T1000 (cell line): Measurements from ENCODE around the gene UPF3A.
"Not testable (repeated sequence)": the region's sequence is repeated elsewhere in the genome, so short reads cannot be mapped to it uniquely, and the experiment has no call there.

Experiments used
- DNase-seq: peaks from one replicate; lab custom pipeline; 2025; ENCODE audit warnings: mixed read lengths; lab: John Stamatoyannopoulos, UW

The UPF3A gene, protein sequence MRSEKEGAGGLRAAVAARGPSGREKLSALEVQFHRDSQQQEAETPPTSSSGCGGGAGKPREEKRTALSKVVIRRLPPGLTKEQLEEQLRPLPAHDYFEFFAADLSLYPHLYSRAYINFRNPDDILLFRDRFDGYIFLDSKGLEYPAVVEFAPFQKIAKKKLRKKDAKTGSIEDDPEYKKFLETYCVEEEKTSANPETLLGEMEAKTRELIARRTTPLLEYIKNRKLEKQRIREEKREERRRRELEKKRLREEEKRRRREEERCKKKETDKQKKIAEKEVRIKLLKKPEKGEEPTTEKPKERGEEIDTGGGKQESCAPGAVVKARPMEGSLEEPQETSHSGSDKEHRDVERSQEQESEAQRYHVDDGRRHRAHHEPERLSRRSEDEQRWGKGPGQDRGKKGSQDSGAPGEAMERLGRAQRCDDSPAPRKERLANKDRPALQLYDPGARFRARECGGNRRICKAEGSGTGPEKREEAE

DNA sequence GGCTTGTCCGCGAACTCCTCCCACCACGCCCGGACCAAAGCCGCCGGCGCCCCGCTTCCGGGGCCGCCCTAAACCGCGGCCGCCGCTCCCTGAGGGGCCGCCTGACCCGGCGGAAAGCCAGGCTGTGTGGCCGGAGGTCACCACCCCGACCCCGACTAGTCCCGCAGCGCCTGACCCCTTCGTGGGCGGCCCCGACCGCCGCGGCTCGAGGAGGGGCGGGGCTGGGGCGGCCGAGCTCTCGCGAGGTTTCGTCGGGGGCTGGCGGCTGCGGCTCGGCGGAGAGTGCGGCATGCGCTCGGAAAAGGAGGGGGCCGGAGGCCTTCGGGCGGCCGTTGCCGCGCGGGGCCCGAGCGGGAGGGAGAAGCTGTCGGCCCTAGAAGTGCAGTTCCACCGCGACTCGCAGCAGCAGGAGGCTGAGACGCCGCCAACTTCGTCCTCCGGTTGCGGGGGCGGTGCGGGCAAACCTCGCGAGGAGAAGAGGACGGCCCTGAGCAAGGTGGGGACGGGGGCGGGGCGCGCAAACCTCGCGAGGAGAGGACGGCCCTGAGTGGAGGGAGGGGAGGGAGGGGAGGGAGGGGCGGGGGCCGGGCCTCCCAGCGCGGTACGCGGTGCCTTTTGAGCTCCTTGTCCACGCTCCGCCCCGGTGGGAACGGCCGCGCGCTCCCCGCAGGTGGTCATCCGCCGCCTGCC, at the start of gene UPF3A:
Gene UPF3A, plus strand, starts transcription at position 251 of the 690 bp plus-strand sequence. Its CDS starts 39 bp downstream, at position 290.
- DNase-seq: peak; percentile 92

DNA sequence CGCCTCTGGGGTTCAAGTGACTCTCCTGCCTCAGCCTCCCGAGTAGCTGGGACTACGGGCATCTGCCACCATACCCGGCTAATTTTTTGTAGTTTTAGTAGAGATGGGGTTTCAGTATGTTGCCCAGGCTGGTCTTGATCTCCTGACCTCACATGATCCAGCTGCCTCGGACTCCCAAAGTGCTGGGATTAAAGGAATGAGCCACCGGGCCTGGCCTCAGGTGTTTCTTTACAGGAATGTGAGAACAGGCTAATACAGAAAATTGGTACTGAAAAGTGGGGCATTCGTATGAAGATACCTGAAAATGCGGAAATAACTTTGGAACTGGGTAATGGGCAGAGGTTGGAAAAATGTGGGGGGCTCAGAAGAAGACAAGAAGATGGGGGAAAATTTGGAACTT, 49.5 kb upstream of the UPF3A start:
- no peak for DNase-seq

DNA sequence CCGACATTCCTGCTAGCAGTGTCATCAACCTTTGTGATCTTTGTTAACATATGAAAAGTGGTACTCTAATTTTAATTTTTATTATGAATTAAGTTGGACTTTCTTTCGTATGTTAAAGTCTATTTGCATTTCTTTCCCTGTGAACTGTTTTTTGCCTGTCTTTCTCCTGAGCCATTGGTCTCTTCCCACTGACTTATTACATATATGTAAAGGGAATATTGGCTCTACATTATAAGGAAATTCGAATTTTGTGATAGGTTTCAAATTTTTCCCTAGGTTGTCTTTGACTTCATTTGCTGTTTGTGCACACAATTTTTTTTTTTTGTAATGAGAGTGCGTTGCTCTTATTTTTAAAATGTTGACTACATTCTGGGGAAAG, 47.1 kb upstream of the UPF3A start:
- DNase-seq: no peak

DNA sequence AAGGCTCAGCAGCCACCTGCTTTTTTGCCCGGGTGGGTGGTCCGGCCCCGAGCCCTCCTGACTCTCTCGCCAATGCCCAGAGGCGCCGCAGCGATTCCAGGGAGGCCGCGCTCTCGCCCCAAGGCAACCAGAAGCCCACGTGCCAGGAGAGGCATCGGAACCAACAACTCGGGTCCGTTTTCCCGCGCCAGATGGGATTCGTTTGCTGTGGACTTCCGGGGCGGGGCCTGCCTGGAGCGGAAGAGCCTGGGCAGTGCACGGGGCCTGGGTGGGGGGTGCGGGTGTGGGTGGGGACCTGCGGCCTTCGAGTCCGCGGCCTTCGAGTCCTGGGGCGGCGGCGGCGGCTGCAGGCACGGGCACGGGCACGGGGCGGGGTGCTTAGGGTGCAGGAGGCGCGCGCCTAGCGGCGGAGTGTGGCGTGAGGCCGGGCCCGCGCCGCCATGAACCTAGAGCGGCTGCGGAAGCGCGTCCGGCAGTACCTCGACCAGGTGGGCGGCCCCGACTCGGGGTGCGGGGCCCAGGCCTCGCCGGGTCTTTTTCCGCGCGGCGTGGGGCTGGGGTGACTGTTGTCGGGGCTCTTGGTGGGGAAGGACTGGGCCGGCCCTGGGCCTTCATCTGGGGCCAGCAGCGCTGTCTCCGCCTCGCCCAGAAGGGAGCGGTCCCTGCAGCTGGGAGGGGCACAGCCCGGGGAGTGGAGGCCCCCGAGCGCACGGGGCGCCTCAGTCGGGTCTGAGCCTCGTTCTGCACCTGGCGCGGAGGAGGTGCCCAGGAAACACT, 46.6 kb upstream of the UPF3A start, which contains the start of gene CDC16:
Gene CDC16, plus strand, starts transcription at position 253 of the 777 bp plus-strand sequence. Its CDS starts 188 bp downstream, at position 441.
- peak; percentile 78 for DNase-seq

DNA sequence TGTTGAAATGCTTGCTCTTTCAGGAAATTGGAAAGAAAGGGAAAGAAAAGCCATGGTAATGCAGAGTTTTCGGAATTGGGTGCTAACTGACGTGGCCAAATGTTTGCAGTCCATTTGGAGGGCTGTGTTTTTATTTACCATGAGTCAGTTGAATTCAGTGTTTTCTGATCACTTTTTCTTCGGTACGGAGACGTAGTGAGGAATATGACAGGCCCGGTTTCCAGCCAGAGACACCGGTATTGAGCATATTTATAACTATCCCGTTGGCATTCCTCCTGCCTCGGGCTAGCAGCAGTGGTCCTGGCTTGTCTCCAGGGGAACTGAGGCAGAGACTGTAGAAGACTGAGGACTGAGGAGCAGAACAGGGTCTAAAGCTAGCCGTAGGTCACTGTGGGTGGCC, 45.7 kb upstream of the UPF3A start:
- no peak for DNase-seq

DNA sequence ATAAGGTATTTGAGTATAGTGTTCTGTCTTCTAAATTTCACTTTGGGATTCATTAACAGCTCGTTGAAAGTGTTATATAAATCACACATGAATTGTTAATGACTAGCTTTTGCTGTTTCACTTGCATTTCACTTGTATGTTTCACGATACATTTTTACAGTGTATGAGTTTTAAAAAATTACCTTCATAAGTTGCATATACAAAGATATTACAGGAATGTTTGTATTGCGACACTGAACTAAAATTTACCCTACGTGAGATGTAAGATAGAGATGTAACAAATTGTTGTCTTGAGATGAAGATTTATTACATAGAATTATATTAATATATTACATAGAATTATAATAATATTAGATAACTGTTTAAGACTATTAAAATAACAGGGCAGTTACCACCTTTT, 45.2 kb upstream of the UPF3A start:
- DNase-seq: no peak

DNA sequence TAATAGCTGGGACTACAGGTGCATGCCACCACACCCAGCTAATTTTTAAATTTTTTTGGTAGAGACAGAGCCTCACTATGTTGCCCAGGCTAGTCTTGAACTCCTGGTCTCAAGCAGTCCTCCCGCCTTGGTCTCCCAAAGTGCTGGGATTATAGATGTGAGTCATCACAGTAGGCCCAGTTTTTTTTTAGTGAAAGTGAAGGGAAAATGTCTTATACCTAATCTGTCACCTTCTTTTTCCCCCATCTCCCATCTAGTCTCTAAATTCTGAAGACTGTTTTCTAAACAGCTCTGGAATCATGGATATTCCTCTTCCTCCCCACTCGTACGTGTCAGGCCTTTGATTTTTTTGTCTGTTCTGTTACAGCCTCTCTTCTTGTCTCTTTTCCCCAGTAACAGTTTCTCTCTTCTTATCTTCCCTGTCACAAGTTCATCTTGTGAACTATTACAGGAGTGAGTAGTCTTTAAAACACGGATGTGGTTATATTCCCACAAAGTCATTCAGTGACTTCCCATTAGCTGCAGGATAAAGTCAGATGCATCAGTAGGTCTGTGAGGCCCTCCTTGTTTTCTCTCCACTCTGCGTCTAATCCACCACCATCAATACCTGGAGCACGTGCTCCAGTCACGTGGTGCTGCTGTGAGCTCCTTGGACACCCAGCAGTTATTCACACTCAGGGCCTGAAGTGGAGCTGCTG, 43.8 kb upstream of the UPF3A start:
- no peak for DNase-seq

DNA sequence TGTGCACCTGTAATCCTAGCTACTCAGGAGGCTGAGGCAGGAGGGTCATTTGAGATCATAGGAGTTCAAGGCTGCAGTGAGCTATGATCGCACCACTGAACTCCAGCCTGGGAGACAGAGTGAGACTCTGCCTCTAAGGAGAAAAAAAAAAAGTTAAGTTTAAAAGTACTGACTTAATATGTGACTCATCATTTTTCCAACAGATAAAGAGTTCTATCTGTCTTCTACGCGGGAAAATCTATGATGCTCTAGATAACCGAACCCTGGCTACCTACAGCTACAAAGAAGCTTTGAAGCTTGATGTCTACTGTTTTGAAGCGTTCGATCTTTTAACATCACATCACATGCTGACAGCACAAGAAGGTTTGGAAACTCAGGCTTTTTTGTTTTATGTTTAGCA, 39.5 kb upstream of the UPF3A start:
- DNase-seq: no peak

DNA sequence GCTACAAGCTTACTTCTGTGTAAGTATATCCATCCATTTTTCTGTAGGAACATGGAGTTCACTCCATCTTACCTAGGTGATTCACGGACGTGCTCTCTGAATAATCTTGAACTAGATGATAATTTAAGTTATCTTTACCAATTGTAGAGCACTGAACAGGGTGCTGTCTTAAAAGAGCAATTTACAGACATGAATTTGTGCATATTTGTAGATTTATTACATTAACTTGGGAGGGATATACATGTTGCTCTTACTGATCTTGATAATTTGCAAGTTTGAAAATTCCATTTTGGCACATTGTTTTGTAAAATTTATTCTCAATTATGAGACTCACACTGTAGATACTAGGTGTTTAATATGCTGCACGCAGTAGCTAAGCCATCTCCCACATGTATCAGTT, 37.4 kb upstream of the UPF3A start:
- DNase-seq: no peak

DNA sequence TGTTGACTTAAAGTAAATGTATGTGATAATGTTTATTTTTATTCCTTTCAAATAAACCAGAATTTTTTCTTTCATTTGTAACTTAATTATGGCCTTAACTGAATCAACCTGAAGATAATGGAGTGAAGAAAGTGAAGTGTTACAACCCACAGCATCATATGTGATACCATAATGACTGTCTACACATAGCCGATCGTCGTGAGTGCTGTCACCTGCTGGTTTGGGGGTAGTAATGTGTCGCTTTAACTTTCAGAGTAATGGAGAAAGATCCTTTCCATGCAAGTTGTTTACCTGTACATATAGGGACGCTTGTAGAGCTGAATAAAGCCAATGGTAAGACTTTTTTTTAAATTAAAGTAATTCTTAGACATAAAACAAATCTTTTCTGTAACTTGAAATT, 36.8 kb upstream of the UPF3A start:
- no peak for DNase-seq

DNA sequence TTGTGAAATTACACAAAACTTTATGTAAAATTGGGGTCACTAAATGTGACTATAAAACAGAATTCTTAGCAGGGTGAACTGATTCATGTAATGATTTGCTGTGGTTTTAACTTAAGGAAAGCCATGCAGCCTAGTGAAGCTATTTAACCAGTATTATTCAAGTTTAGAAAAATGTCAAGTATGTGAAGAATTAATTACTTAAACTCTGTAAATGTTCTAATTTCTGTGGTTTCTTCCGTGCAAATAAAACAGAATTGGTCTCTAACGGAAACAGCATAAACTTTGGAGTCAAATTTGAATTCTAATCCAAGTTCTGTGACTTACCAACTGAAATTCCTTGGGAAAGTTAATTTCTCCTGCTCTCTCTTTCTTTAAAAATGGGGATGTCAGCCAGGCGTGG, 33.4 kb upstream of the UPF3A start:
- DNase-seq: no peak

DNA sequence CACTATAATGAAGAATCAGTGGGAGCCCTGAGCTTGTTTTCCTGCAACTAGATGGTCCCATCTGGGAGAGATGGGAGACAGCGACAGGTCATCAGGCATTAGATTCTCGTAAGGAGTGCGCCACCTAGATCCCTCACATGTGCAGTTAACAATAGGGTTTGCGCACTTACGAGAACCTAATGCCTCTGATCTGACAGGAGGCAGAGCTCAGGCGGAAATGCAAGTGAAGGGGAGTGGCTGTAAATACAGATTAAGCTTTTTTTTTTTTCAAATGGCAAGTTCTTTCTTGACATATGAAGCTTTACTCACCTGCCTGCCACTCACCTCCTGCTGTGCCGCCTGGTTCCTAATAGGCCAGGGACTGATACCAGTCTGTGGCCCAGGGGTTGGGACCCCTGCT, 32.3 kb upstream of the UPF3A start:
- no peak for DNase-seq

DNA sequence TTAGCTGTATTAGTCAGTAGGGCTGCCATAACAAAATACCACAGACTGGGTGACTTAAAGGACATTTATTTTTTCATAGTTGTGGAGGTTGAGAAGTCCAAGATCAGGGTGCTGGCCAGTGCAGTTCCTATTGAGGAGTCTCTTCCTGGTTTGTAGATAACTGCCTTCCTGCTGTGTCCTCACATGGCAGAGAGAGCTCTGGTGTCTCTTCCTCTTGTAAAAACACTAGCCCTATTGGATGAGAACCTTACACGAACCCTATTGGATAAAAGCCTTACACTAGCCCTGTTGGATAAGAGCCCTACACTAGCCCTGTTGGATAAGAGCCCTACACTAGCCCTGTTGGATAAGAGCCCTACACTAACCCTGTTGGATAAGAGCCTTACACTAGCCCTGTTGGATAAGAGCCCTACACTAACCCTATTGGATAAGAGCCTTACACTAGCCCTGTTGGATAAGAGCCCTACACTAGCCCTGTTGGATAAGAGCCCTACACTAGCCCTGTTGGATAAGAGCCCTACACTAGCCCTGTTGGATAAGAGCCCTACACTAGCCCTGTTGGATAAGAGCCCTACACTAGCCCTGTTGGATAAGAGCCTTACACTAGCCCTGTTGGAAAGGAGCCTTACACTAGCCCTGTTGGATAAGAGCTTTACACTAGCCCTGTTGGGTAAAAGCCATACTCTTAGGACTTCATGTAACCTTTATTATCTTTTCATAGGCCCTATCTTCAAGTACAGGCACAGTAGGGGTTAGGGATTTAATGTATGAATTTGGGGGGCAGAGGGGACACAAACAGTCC, 29.6 kb upstream of the UPF3A start:
- DNase-seq: not testable (repeated sequence)

DNA sequence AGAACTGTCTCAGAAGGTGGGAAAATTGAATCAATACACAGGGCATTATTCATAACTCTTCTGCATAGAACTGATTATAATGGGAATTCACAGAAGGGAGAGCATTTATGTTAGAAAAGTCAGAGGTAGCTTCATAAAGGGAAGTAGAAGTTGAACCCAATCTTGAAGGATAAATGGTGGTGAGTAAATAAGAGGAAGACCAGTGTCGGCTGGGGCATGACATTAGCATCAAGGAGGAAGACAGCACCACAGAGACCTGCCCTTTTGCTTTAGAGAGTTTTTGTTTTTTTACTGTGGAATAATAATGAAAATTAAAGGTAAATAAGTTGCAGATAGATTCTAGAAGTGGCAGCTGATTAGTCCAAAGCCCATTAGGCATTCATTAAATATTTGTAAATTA, 24.9 kb upstream of the UPF3A start:
- no peak for DNase-seq

DNA sequence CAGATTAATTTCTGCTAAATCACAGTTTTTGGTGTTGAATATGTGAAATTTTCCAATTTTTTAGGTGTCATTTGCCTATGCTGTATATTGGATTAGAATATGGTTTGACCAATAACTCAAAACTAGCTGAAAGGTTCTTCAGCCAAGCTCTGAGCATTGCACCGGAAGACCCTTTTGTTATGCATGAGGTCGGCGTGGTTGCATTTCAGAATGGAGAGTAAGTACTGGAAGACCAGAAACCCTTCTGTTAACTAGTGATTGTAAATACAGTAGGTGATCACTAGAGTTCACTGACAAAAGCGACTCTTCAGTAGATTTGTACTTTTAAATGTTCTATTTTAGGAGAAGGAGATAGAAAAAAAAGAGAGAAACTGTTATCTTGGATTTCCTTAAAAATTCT, 24.4 kb upstream of the UPF3A start:
- no peak for DNase-seq

DNA sequence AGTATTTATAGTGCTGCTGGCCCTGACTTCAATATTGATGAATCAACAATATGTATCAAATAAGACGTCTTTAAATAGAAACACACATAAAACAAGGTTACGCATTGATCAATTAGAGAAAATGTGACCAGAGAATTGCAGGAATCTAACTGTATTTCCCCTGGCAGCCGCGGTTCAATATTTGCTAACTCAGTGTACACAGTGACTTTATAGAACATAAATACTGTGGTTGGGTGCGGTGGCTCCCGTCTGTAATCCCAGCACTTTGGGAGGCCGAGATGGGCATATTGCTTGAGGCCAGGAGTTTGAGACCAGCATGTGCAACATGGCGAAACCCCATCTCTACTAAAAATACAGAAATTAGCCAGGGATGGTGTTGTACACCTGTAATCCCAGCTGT, 22.8 kb upstream of the UPF3A start:
- DNase-seq: no peak

DNA sequence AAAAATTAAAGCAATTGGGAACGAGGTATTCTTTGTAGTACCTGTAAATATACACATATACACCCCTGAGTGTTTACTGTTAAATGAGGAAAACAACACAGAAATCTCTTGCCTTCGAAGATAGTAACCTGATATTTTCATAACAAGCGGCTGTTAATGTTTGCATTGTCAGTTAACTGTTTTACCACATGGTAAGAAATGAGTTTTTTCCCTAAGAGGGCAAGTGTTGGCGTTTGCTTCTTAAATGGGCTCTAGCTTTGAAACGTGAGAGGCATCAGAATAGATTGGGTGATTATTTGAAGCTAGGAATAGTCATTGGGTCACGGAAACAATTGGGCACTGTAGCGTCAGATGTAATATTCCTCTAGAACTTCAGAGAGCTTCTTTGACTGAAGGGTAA, 22.0 kb upstream of the UPF3A start:
- DNase-seq: no peak

DNA sequence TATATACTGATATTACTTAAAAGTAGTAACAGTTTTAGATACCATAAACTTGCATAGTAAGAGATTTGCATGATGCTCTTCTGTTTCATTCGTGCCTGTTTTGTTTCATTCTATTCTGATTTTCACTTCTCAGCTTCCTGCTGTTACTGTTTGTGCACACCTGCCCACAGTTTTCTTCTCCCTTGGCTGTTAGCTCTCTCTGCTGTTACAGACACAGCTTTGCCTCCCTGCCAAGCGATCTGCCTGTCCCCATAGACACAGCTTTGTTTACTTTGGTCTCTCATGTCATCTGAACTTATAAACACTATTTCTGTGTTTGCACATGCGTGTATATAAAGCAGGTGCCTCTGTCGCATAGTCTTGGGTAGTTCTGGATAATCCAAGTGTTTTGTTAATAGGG, 21.4 kb upstream of the UPF3A start:
- no peak for DNase-seq

DNA sequence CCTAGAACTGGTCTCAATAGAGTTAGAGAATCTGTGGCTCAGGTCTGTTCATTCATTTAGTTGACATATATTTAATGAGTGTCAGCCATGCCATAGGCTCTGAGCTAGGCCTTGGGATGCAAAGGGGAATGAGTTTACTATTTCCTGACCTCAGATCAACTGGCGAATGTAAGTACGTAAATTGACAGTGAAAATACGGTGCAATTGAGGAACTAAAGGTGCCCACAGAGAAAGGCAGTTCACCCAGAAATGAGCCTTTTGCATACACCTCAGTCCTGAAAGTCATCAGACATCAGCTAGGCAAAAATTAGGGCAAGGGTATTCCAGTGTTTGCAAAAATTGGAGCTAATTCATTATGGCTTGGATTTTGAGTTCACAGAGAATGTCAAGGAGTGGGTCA, 20.6 kb upstream of the UPF3A start:
- DNase-seq: no peak

DNA sequence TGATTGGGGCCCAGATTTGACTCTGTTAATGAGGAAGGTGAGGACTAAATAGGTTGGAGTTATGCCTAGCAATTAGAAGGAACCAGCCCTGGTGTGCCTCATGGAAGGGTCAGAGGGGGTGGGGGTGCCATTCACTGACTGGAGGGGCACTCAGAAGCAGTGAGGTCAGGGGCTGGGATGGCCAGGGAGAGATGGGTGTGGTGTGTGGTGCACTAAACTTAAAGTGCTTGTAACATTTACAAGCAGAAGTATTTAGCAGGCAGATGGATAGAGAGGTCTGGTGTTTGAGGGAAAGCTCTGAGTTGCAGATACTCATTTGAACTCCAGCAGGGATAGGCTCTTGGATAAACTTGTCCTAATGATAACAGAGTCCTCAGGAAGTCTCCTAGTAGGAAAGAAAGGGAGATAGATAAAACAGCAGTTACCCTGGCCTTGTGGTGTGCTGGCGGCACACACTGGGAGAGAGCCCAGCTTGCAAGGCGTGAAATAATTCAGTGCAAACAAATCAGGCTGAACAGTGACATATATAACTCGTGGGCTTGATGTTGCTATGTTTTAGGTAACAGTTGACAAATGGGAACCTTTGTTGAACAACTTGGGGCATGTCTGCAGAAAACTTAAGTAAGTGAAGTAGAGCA, 20.0 kb upstream of the UPF3A start:
- DNase-seq: no peak

DNA sequence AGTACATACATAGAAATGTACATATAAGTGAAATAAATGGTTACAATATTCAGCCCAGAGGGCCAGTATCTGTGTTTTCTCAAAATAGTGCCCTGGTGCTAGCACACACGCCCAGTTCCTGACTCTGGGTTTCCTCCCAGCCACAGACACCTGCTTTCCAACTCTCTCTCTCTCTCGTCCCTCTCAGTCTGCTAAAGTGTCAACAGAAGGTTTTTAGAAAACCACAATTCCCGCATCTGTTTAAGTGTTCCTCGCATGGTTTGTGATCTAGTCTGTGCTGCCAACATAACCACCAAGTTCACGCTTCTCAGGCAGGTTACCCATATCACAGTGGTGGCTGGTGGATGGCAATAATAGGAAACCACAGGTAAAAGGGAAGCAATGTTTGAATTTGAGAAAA, 17.8 kb upstream of the UPF3A start:
- no peak for DNase-seq
